Measurements from ENCODE around the gene ASIC2.

DNA sequence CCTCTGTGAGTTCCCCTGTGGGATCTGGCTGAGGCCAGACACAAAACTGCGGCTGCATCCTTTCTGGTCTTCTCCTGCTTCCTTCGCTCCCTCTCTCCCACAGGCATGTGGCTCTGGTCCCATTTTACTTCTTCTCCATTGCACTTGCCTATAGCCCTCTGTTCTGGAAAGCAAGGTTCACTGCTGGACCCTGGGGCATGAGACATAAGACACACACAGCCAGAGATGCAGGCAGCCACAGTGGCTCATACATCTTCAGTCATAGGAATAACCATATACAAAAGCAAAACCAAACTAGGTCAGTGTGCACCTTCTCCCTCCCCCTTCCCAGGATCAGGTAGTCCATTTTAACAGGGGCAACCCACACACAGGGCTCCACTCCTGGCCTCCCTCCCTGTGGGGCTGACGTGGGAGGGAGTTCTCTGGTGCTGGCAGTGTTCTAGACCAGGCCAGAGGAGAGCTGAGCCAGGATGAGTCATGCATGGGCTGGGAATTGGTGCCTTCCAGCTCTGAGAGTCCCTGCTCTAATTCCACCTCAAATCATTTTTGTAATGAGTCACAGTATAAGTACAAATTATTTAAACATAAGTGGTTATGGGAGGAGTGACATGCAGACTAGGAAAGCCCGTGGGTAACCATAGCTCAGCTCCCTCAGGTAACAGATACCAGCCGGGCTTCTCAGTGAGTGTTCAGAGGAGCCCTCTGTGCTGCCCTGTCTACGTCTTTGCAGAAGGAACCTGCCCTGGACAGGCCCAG, 58.0 kb downstream of the ASIC2 start:
- TF ChIP-seq GATA3 (IDR thresholded peaks at IDR 0.05; ENCODE audit: low read depth, low read length) (no peak), GATA2 (IDR thresholded peaks at IDR 0.05; ENCODE audit: low read depth, low read length) (no peak)

Measured in SH-SY5Y (cell line).